Stimulated activated CD8-positive, alpha-beta memory T cell treated with anti-CD3 and anti-CD28 coated beads, Interleukin-12 subunit alpha, Interleukin-12 subunit beta, amount 100 ng/mL, for 24 hours (primary cell): ENCODE results near the gene TEAD4.
"Not testable (repeated sequence)": the region's sequence is repeated elsewhere in the genome, so short reads cannot be mapped to it uniquely, and the experiment has no call there.

Experiments used
- DNase-seq: peaks from one replicate; pipeline ENCODE4 v3.0.0-alpha.2; 2020; ENCODE audit errors: extremely low read depth

The TEAD4 gene

GRCh38 chr12:3048540-3048939 lies 89.3 kb downstream of the TEAD4 start:
- DNase-seq = no peak

DNA sequence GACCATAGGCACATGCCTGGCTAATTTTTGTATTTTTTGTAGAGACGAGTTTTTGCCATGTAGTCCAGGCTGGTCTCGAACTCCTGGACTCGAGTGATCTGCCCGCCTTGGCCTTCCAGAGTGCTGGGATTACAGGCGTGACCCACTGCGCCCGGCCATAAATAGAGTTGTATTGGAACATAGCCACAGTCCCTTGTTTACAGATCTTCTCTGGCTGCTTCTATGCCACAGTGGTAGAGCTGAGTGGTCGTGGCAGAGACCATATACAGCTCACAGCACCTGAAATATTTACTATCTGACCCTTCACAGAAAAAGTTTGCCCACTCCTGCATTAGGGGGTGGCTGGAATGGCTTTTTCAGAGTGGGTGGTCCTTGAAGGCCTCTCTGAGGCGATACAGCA lies 90.0 kb downstream of the TEAD4 start:
- no peak for DNase-seq

- no peak for DNase-seq
Observed at GRCh38 chr12:3049611-3050249, 90.5 kb downstream of the TEAD4 start.

DNA sequence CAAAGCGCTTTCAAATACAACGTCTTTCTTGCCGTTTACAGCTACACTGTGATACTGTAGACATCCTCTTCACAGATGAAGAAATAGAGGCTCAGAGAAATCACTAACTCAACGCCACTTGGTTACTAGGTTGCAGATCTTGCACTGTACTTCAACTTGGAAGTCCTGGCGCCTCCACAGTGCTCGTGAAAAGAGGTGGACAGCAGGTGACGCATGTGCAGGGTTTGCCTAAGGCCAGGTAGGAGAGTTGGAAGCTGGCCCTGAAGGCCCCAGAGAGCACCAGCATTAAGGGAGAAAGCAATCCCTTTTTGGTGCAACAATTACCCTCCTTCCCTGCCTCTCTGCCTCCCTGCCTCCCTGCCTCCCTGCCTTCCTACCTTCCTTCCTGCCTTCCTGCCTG lies 95.2 kb downstream of the TEAD4 start:
- DNase-seq = no peak

- no peak for DNase-seq
Observed at GRCh38 chr12:3055026-3055703, 96.0 kb downstream of the TEAD4 start.

GRCh38 chr12:3055704-3056467 lies 96.7 kb downstream of the TEAD4 start:
- no peak for DNase-seq

DNA sequence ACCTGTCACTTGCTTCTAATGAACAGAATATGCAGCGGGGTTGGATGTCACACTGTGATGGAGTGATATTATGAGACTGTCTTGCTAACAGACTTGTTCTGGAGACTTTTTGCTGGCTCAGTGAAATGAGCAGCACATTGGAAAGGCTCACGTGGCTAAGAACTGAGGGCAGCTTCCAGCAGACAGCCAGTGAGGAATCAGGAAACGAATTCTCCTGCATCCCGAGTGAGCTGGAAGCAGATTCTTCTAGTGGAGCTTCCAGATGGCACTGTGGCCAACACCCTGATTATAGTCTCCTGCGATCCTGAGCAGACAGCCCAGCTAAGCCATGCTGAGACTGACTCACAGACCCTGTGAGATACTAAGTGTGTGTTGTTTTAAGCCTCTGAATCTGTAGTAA lies 101.9 kb downstream of the TEAD4 start:
- DNase-seq = no peak

GRCh38 chr12:3061501-3062215 lies 102.5 kb downstream of the TEAD4 start:
- DNase-seq = no peak

DNA sequence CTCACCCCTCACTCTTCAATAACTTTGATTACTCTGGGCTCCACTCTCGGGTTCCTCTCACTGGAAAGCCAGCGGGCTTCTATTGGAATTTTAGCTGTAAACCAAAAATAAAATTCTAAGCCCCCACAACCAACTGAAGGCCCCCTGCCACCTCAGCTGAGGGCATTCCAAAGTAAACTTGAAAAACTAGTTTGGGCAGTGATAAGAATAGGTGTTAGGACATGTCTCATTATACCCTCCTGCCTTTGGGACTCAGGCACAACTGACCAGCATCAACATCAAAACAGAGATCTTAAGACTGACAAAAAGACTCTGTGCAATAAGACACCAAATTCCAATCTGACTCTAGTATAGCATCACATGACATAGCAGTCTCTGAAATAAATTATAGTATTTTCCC lies 106.1 kb downstream of the TEAD4 start:
- DNase-seq = no peak

DNA sequence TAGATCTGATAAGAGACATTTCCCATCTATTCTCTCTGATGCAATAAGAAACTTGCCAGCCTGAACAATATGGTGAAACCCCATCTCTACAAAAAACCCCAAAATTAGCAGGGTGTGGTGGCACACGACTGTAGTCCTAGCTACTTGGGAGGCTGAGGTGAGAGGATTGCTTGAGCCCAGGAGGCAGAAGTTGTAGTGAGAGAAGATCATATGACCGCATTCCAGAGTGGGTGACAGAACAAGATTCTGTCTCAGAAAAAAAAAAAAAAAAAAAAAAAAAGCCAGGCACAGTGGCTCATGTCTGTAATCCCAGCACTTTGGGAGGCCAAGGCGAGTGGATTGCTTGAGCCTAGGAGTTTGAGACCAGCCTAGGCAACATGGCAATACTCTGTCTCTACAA lies 106.6 kb downstream of the TEAD4 start:
- not testable (repeated sequence) for DNase-seq

DNA sequence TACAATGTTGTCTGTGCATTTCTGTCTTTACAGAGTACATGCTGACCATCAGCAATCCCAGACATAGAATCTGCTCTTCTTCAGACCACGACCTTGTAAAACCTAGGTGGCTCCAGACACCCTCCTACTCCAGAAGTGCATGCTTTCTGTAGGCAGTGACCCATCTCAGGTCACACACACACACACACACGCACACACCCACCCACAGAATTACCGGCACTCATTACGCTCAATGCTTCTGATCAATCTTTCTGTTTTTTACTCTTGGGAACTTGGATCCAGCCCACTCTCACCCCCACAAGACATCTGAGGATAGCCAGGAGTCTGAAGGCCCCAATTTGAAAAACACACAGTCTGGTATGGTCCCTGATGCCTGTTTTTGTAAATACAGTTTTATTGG lies 110.5 kb downstream of the TEAD4 start:
- no peak for DNase-seq

- no peak for DNase-seq
Observed at GRCh38 chr12:3071107-3071506, 111.9 kb downstream of the TEAD4 start.

- no peak for DNase-seq
Observed at GRCh38 chr12:3071710-3072109, 112.5 kb downstream of the TEAD4 start.

DNA sequence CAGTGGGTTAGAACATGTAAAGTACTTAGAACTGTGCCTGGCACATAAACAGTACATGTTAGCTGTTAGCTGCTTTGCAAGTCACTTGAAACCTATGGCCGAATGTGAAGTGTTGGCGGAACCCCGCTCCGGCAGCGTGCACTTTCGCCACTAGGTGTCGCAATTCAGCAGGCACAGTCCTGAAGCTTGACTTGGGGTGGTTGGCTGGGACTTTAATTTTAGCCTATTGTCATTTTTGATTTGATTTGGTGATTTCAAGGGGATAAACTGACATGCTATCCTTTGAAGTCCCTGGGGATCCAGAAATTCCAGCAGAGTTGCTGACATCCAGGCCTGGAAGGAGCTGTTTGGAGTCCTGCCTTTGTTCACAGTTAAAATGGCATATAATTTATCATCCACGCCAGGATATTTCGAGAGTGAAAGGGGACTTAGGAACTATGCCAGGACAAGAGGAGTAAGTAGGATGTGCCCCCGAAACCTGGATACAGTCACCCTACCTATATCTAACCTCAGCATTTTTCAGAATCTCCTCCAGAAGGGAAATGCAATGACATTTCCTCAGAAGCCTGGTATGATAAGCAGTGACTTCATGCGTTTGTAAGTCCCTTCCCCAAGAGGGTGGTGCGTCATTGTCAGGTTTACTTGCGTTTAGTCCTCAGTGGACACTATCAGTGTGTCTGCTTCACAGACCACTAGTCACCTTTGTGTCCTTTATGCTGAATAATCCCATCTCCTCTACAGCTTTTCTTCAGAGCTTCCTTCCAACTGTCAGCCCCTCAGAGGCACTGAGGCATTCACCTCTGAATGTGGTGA lies 114.4 kb downstream of the TEAD4 start:
- peak; percentile 47 for DNase-seq

DNA sequence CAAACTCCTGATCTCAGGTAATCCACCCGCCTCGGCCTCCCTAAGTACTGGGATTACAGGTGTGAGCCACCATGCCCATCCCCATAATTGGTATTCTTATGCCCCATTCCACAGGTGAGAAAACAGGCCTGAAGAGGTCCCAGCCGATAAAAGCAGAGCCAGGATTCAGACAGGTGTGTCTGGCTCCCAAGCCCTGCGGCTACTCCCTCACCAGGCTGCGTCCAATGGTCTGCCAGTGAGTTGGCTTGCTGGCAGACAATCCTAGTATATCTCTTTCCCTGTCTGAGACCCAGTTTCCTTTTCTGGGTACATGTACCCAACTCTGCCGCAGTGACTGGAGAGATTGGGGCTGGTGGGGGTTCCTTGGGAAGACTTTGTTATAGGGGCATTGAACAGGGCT lies 116.1 kb downstream of the TEAD4 start:
- DNase-seq = no peak

- DNase-seq = peak; percentile 22
Observed at GRCh38 chr12:3076730-3077571, 117.8 kb downstream of the TEAD4 start, which contains the start of gene TSPAN9. Gene TSPAN9, plus strand, starts transcription at chr12:3077379. Its CDS starts 123,815 bp downstream, at chr12:3201194.

- no peak for DNase-seq
Observed at GRCh38 chr12:3077572-3078081, 118.4 kb downstream of the TEAD4 start.

DNA sequence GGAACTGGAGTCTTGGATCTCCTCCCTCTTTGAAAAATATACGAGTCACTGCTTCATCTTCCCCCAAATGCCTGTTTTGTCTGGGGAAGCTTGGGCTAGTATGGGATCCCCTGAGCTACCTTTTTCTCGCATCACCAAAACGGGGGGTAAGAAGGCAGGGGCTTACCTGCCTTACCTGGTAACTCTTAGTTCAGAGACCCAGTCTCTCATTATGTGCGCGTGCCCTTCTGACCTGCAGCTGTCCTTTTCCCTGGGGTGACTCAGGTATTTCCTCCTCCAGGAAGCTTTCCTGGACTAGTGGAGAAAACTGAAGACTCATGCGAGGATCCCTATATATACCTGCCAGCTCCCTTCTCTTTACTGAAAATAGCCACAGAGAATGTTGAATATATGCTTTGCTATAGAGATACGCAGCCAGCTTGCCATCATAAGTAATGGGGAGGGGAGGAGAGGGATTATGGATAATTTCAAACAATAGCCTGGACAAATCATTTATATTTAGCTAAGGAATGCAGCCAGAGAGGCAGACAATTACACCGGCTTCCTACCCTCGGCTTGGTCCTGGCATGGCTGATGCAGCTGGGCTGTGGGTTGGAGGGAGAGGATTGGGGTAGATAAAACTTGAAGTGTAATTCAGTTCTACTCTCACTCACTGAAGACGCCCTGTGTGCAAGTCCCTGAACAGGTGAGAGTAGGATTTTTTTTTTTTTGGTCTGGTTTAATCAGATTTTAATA lies 119.1 kb downstream of the TEAD4 start:
- no peak for DNase-seq

- no peak for DNase-seq
Observed at GRCh38 chr12:3081091-3081490, 121.9 kb downstream of the TEAD4 start.

GRCh38 chr12:3081886-3082285 lies 122.7 kb downstream of the TEAD4 start:
- no peak for DNase-seq
